Measurements from ENCODE around the gene SIGLEC9. TPM values are rescaled to one million over a fixed set of nuclear protein-coding genes. Genes with fewer than 3 reads are reported as not detected.

The SIGLEC9 gene
- total and polyA plus RNA-seq, 10 of the 15 experiments (the other 5 are each of a cell fraction or from before 2014, with no cell fraction given) = 0.10 TPM; not detected in 9

GRCh38 chr19:51114087-51114729 lies 10.5 kb upstream of the SIGLEC9 start:
- ChIA-PET CTCF (no interaction called here), SMC1A (ENCODE audit: uncharacterized antibody, unreplicated experiment) (no interaction called here), RAD21 (ENCODE audit: unreplicated experiment) (no interaction called here), POLR2A (no interaction called here)
- H3K9me3 ChIP-seq (replicated peaks; ENCODE audit: control insufficient read depth, insufficient read depth, low read length) = no peaks in the 10 kb centered on the region
- TF ChIP-seq CHD1 (IDR thresholded peaks at IDR 0.05; ENCODE audit: low read depth, low read length) (no peak), CBFB (IDR thresholded peaks at IDR 0.05; ENCODE audit: low read depth) (no peak), RUNX3 (IDR thresholded peaks at IDR 0.05; ENCODE audit: low read length) (peak; percentile 60), ETV6 (conservative IDR thresholded peaks at IDR 0.05 in 1 of 2, IDR thresholded peaks at IDR 0.05 in 1 of 2; ENCODE audit: borderline replicate concordance in 1 of 2, low read depth in 1 of 2) (no peak), HDAC6 (IDR thresholded peaks at IDR 0.05; ENCODE audit: unreplicated experiment) (no peak), FOXM1 (IDR thresholded peaks at IDR 0.05; ENCODE audit: low read depth, low read length) (no peak), CEBPB (IDR thresholded peaks at IDR 0.05; ENCODE audit: borderline replicate concordance in 1 of 2, low read depth in 2 of 2, low read length in 2 of 2) (no peak)
- in situ Hi-C loops (cut with MboI) = no loop called here
- no peaks in the 10 kb centered on the region for H3K36me3 ChIP-seq (ENCODE audit: control insufficient read depth in 2 of 2, insufficient read depth in 2 of 2, low read length in 1 of 2)
- FAIRE-seq = no peak
- H3K27me3 ChIP-seq (replicated peaks in 1 of 2; ENCODE audit: control insufficient read depth in 2 of 2, insufficient read depth in 2 of 2, low read length in 1 of 2) = no peaks in the 10 kb centered on the region
- intact Hi-C loops (cut with micrococcal nuclease; ENCODE audit: unreplicated experiment) = no loop called here
- H3K79me2 ChIP-seq (ENCODE audit: control insufficient read depth, insufficient read depth, low read length) = no peaks in the 10 kb centered on the region
- no TSS peak for BruUV-seq (replicated peaks)
- DNase-seq (ENCODE audit: low read depth, low spot score) = no peak
- no peak overlapping the region for H3K4me2 ChIP-seq (ENCODE audit: control insufficient read depth, insufficient read depth)
- H3K27ac ChIP-seq (ENCODE audit: control insufficient read depth, insufficient read depth) = no peak overlapping the region
- H2AFZ ChIP-seq (ENCODE audit: control insufficient read depth, low read depth, low read length) = no peak overlapping the region
- no peak overlapping the region for H3K4me3 ChIP-seq
- H3K4me1 ChIP-seq (ENCODE audit: control insufficient read depth, insufficient read depth, low read length) = no peaks in the 10 kb centered on the region
- WGBS (ENCODE audit: insufficient coverage, insufficient replicate concordance, low lambda C conversion rate, missing lambda C conversion rate) = 21% methylated on average over 6 of the region's 6 CpGs
- no peaks in the 10 kb centered on the region for H4K20me1 ChIP-seq (ENCODE audit: control insufficient read depth, insufficient read depth)
- no peak for ATAC-seq
- H3K9ac ChIP-seq (ENCODE audit: control insufficient read depth, insufficient read depth, low read length) = no peak overlapping the region

- Histone ChIP-seq H3K79me2 (ENCODE audit: control insufficient read depth, insufficient read depth, low read length) (no peaks in the 10 kb centered on the region), H4K20me1 (ENCODE audit: control insufficient read depth, insufficient read depth) (no peaks in the 10 kb centered on the region), H3K9ac (ENCODE audit: control insufficient read depth, insufficient read depth, low read length) (no peak overlapping the region), H3K4me3 (no peak overlapping the region), H3K27me3 (replicated peaks in 1 of 2; ENCODE audit: control insufficient read depth in 2 of 2, insufficient read depth in 2 of 2, low read length in 1 of 2) (peaks cover 0 to 3% of the 10 kb centered on the region in 2 experiments; a peak in 2 of 4 replicates), H3K4me2 (ENCODE audit: control insufficient read depth, insufficient read depth) (no peak overlapping the region), H3K36me3 (ENCODE audit: control insufficient read depth in 2 of 2, insufficient read depth in 2 of 2, low read length in 1 of 2) (no peaks in the 10 kb centered on the region), H3K4me1 (ENCODE audit: control insufficient read depth, insufficient read depth, low read length) (no peaks in the 10 kb centered on the region), H3K9me3 (replicated peaks; ENCODE audit: control insufficient read depth, insufficient read depth, low read length) (no peaks in the 10 kb centered on the region), H2AFZ (ENCODE audit: control insufficient read depth, low read depth, low read length) (no peak overlapping the region), H3K27ac (ENCODE audit: control insufficient read depth, insufficient read depth) (no peak overlapping the region)
- no peak for DNase-seq (ENCODE audit: low read depth, low spot score)
- ChIA-PET SMC1A (ENCODE audit: uncharacterized antibody, unreplicated experiment) (no interaction called here), POLR2A (no interaction called here), RAD21 (ENCODE audit: unreplicated experiment) (no interaction called here), CTCF (no interaction called here)
- intact Hi-C loops (cut with micrococcal nuclease; ENCODE audit: unreplicated experiment) (no loop called here), in situ Hi-C loops (cut with MboI) (no loop called here)
- TF ChIP-seq RBBP5 (conservative IDR thresholded peaks at IDR 0.05) = no peak
- no peak for TF ChIP-seq TCF7 (IDR thresholded peaks at IDR 0.05; ENCODE audit: borderline replicate concordance)
- no peak for TF ChIP-seq ATF7 (IDR thresholded peaks at IDR 0.05; ENCODE audit: low read depth)
- TF ChIP-seq YY1 (IDR thresholded peaks at IDR 0.05; ENCODE audit: low read depth, low read length) = no peak
- no peak for TF ChIP-seq EZH2 (IDR thresholded peaks at IDR 0.05; ENCODE audit: borderline replicate concordance, control insufficient read depth, low read depth, low read length)
- TF ChIP-seq SRF (IDR thresholded peaks at IDR 0.05; ENCODE audit: low read depth in 2 of 2, low read length in 2 of 2) = no peak
- no peak for TF ChIP-seq ETV6 (conservative IDR thresholded peaks at IDR 0.05 in 1 of 2, IDR thresholded peaks at IDR 0.05 in 1 of 2; ENCODE audit: borderline replicate concordance in 1 of 2, low read depth in 1 of 2)
- ATAC-seq = no peak
- FAIRE-seq = no peak
- WGBS (ENCODE audit: insufficient coverage, insufficient replicate concordance, low lambda C conversion rate, missing lambda C conversion rate) = 46% methylated on average over 6 of the region's 6 CpGs
- no TSS peak for BruUV-seq (replicated peaks)
These were observed 7.9 kb upstream of the SIGLEC9 start for GRCh38 chr19:51116736-51117286.
